Measurements from ENCODE around the gene NPBWR2.

NPBWR2 gene

DNA sequence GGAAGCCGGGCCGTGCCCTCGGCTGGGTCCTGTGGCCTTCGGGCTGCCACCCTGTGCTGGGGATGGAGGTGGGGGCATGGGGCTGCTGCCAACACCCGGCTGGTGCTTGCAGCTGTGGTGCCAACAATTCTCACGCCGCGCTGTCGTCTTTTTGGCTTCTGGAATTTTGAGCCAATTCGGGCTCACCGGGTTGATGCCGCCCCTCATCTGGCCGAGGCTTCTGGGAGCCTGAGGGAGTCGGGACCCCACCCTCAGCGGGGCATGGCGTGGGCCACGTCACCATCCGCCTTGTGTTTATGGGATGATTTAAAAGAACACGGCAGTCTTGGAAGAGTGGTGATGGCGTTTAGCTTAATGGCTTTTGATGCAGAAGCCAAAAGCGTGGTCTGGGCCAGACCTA is 8.7 kb upstream of the NPBWR2 start:
- no peak overlapping the region for H3K27ac ChIP-seq (ENCODE audit: low read length)

DNA sequence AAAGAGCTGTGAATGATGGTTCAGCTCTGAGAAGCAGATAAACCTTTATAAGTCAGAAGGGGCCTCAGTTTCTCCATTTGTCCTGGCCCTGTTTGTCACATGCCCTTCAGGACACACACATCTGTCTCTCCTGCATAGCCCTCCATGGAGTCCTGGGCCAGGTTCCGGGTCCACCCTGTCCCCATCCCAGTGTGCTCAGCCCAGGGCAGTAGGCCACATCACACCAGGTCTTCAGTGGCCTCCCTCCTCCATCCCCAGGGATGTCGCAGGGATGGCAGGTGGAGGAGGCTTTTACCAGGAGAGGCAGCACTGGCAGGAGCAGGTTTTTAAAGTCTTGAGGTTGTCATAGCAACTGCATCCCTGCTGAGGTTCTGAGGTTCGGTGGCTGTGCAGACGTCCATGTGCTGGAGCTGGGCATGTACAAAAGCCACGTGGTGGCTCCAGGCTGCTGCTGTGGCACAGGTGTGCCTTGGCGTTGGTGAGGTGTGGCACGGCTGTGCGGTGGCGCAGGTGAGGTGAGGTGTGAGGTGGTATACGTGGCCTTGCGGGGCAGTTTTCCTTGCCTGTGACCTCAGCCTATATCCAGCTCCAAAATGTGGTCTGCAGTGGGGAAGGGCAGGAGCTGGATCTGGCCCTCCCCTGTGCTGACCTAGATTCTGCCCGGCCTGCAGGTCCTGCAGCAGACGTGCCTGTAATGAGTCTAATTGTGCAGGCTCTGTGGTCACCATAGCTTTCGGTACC is 8.0 kb upstream of the NPBWR2 start:
- Histone ChIP-seq H3K27me3 (ENCODE audit: control insufficient read depth in 1 of 2, insufficient read depth in 2 of 2, low read length in 2 of 2) (peaks cover 0 to 3% of the 10 kb centered on the region in 2 donors), H3K4me3 (ENCODE audit: low read length in 2 of 2) (no peak overlapping the region), H3K9ac (ENCODE audit: low read length in 2 of 2) (no peak overlapping the region), H3K4me1 (ENCODE audit: control insufficient read depth, insufficient read depth, low read length) (peaks cover 3% of the 10 kb centered on the region), H3K27ac (ENCODE audit: low read length) (no peak overlapping the region), H3K9me3 (ENCODE audit: control insufficient read depth in 2 of 2, low read length in 2 of 2) (no peaks in the 10 kb centered on the region), H3K36me3 (ENCODE audit: control insufficient read depth in 2 of 2, insufficient read depth in 2 of 2, low read length in 2 of 2) (no peaks in the 10 kb centered on the region)

More for the DNA sequence above, 8.7 kb upstream of the NPBWR2 start:
- Histone ChIP-seq H3K27me3 (ENCODE audit: control insufficient read depth in 1 of 2, insufficient read depth in 2 of 2, low read length in 2 of 2) (peaks cover 3 to 6% of the 10 kb centered on the region in 2 donors), H3K36me3 (ENCODE audit: control insufficient read depth in 2 of 2, insufficient read depth in 2 of 2, low read length in 2 of 2) (no peaks in the 10 kb centered on the region), H3K9me3 (ENCODE audit: control insufficient read depth in 2 of 2, low read length in 2 of 2) (no peaks in the 10 kb centered on the region), H3K9ac (ENCODE audit: low read length in 2 of 2) (no peak overlapping the region), H3K4me1 (ENCODE audit: control insufficient read depth, insufficient read depth, low read length) (peaks cover 6% of the 10 kb centered on the region), H3K4me3 (ENCODE audit: low read length in 2 of 2) (no peak overlapping the region)

GRCh38 chr20:64114356-64114971 is 7.1 kb upstream of the NPBWR2 start:
- H3K4me1 ChIP-seq (ENCODE audit: control insufficient read depth, insufficient read depth, low read length): no peaks in the 10 kb centered on the region
- H3K4me3 ChIP-seq (ENCODE audit: low read length in 2 of 2): no peak overlapping the region
- H3K9me3 ChIP-seq (ENCODE audit: control insufficient read depth in 2 of 2, low read length in 2 of 2): no peaks in the 10 kb centered on the region
- H3K9ac ChIP-seq (ENCODE audit: low read length in 2 of 2): no peak overlapping the region
- no peak overlapping the region for H3K27ac ChIP-seq (ENCODE audit: low read length)
- no peaks in the 10 kb centered on the region for H3K36me3 ChIP-seq (ENCODE audit: control insufficient read depth in 2 of 2, insufficient read depth in 2 of 2, low read length in 2 of 2)
- H3K27me3 ChIP-seq (ENCODE audit: control insufficient read depth in 1 of 2, insufficient read depth in 2 of 2, low read length in 2 of 2): no peaks in the 10 kb centered on the region

DNA sequence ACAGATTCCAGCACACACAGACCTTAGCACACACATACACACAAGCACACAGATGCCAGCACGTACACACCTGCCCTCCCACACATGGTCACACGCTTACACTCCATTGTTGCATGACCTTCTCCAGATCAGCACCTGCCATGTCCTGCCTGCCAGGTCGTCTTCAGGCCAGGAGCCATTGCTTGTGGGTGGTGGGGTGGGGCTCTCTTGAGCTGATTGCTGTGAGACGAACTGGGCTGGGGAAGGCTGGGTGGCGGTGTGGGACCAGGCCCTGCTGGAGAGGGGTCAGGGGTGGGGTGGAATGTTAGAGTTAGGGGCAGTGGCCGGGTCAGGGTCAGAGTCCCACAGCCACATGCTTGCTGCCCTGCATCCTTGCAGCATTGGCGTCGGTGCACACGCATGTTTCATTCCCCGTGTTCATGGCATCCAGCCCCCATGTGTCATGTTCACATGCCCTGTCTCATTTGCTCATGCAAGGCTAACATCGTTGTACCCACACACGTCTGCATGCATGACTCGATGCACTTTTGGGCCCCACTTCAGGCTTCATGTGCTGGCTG is 6.5 kb upstream of the NPBWR2 start:
- no peak overlapping the region for H3K4me3 ChIP-seq (ENCODE audit: low read length in 2 of 2)
- no peak overlapping the region for H3K27ac ChIP-seq (ENCODE audit: low read length)

DNA sequence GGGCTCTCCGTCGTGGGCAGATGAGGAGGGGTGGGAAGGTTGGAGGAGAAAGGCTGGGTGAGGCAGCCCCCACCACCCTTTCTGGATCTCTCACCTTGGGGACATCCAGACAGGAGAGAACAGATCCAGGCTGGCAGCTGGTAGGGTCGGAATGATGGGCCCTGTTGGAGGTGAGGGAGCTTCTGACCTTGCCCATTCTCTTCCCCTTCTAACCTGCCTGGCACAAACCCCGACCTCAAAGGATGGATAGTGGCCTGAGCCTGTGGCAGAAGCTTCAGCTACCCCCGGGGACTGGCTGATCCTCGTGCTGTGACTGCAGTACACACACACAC is 6.0 kb upstream of the NPBWR2 start:
- H3K9me3 ChIP-seq (ENCODE audit: control insufficient read depth in 2 of 2, low read length in 2 of 2): no peaks in the 10 kb centered on the region
- no peak overlapping the region for H3K9ac ChIP-seq (ENCODE audit: low read length in 2 of 2)
- no peak overlapping the region for H3K27ac ChIP-seq (ENCODE audit: low read length)
- no peak overlapping the region for H3K4me3 ChIP-seq (ENCODE audit: low read length in 2 of 2)
- H3K4me1 ChIP-seq (ENCODE audit: control insufficient read depth, insufficient read depth, low read length): no peaks in the 10 kb centered on the region
- no peaks in the 10 kb centered on the region for H3K36me3 ChIP-seq (ENCODE audit: control insufficient read depth in 2 of 2, insufficient read depth in 2 of 2, low read length in 2 of 2)
- H3K27me3 ChIP-seq (ENCODE audit: control insufficient read depth in 1 of 2, insufficient read depth in 2 of 2, low read length in 2 of 2): no peaks in the 10 kb centered on the region

More for the DNA sequence above, 6.5 kb upstream of the NPBWR2 start:
- no peaks in the 10 kb centered on the region for H3K36me3 ChIP-seq (ENCODE audit: control insufficient read depth in 2 of 2, insufficient read depth in 2 of 2, low read length in 2 of 2)
- H3K4me1 ChIP-seq (ENCODE audit: control insufficient read depth, insufficient read depth, low read length): no peaks in the 10 kb centered on the region
- H3K9me3 ChIP-seq (ENCODE audit: control insufficient read depth in 2 of 2, low read length in 2 of 2): no peaks in the 10 kb centered on the region
- H3K27me3 ChIP-seq (ENCODE audit: control insufficient read depth in 1 of 2, insufficient read depth in 2 of 2, low read length in 2 of 2): no peaks in the 10 kb centered on the region
- no peak overlapping the region for H3K9ac ChIP-seq (ENCODE audit: low read length in 2 of 2)

DNA sequence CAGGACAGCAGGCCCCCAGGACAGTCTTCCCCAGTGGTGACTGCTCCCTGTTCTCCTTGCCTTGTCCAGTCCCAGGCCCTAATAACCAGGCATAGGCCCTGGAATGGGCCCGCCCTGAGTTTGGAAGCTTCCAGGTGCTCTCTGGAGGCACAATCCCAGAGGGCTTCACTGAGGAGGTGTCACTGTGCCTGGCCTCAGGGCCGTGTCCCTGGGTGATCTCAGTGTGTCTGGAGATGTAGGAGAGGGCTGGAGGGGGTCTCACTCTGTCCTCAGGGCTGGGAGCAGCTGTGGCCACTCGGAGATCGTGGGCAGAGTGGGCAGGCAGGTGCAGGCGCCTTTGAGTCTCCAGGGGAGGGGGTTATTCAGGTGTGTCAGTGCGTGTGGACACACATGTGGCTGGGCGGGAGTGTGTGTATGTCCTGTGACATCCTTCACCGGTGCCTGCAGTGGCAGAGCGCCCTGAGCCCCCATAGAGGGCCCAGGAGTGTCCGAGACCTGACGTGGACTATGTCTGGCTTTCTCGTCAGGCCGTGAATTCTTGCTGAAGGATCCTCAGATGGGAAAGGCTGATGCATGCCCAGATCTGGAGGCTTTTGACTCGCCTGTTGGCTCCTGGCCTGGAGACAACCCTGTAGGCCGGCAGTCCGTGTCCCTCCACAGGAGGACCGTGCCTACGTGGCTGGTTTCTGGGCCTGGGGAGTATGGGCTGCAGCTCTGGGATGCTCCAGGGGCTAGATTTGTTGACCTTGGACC is 5.5 kb upstream of the NPBWR2 start:
- H3K4me1 ChIP-seq (ENCODE audit: control insufficient read depth, insufficient read depth, low read length): no peaks in the 10 kb centered on the region
- H3K9ac ChIP-seq (ENCODE audit: low read length in 2 of 2): no peak overlapping the region
- no peak overlapping the region for H3K4me3 ChIP-seq (ENCODE audit: low read length in 2 of 2)
- no peak overlapping the region for H3K27ac ChIP-seq (ENCODE audit: low read length)
- H3K27me3 ChIP-seq (ENCODE audit: control insufficient read depth in 1 of 2, insufficient read depth in 2 of 2, low read length in 2 of 2): peaks cover 0 to 3% of the 10 kb centered on the region in 2 donors
- H3K36me3 ChIP-seq (ENCODE audit: control insufficient read depth in 2 of 2, insufficient read depth in 2 of 2, low read length in 2 of 2): no peaks in the 10 kb centered on the region
- no peaks in the 10 kb centered on the region for H3K9me3 ChIP-seq (ENCODE audit: control insufficient read depth in 2 of 2, low read length in 2 of 2)

GRCh38 chr20:64111841-64112641 is 4.7 kb upstream of the NPBWR2 start:
- H3K27ac ChIP-seq (ENCODE audit: low read length): no peak overlapping the region
- no peaks in the 10 kb centered on the region for H3K4me1 ChIP-seq (ENCODE audit: control insufficient read depth, insufficient read depth, low read length)
- H3K36me3 ChIP-seq (ENCODE audit: control insufficient read depth in 2 of 2, insufficient read depth in 2 of 2, low read length in 2 of 2): no peaks in the 10 kb centered on the region
- peaks cover 0 to 3% of the 10 kb centered on the region in 2 donors for H3K27me3 ChIP-seq (ENCODE audit: control insufficient read depth in 1 of 2, insufficient read depth in 2 of 2, low read length in 2 of 2)
- no peak overlapping the region for H3K4me3 ChIP-seq (ENCODE audit: low read length in 2 of 2)
- no peak overlapping the region for H3K9ac ChIP-seq (ENCODE audit: low read length in 2 of 2)
- no peaks in the 10 kb centered on the region for H3K9me3 ChIP-seq (ENCODE audit: control insufficient read depth in 2 of 2, low read length in 2 of 2)

GRCh38 chr20:64110411-64111068 is 3.2 kb upstream of the NPBWR2 start:
- no peaks in the 10 kb centered on the region for H3K4me1 ChIP-seq (ENCODE audit: control insufficient read depth, insufficient read depth, low read length)
- no peak overlapping the region for H3K9ac ChIP-seq (ENCODE audit: low read length in 2 of 2)
- H3K9me3 ChIP-seq (ENCODE audit: control insufficient read depth in 2 of 2, low read length in 2 of 2): no peaks in the 10 kb centered on the region
- H3K27me3 ChIP-seq (ENCODE audit: control insufficient read depth in 1 of 2, insufficient read depth in 2 of 2, low read length in 2 of 2): peaks cover 0 to 5% of the 10 kb centered on the region in 2 donors
- no peaks in the 10 kb centered on the region for H3K36me3 ChIP-seq (ENCODE audit: control insufficient read depth in 2 of 2, insufficient read depth in 2 of 2, low read length in 2 of 2)
- H3K27ac ChIP-seq (ENCODE audit: low read length): no peak overlapping the region
- H3K4me3 ChIP-seq (ENCODE audit: low read length in 2 of 2): no peak overlapping the region

DNA sequence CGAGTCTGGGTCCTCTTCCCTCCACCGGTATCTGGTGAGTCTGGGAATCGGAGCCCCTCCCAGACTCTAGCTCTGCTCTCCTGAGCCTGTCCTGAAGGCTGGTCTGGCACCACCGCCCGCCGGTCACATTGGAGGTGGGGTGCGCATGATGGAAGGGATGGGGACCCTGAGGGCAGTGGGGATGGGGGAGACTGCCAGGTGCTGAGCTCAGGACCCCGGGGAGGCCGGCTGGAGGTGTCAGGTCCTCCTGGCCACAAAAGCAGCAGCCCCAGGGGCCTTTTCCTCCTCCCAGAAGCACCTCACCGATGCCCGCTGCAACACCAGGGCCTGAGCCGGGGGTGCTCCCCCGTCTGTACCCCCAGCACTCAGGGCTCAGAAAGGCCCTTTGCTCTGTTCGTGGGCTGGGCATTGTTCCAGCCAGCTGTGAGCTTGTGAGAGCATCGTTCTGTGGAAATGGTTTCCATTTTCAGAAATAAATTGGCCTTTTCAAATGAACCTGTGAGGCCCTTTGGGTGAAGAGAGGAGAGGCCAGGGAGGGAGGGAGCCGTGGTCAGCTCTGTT is 2.5 kb upstream of the NPBWR2 start:
- no peak overlapping the region for H3K9ac ChIP-seq (ENCODE audit: low read length in 2 of 2)
- no peaks in the 10 kb centered on the region for H3K36me3 ChIP-seq (ENCODE audit: control insufficient read depth in 2 of 2, insufficient read depth in 2 of 2, low read length in 2 of 2)
- H3K27ac ChIP-seq (ENCODE audit: low read length): no peak overlapping the region
- no peaks in the 10 kb centered on the region for H3K4me1 ChIP-seq (ENCODE audit: control insufficient read depth, insufficient read depth, low read length)
- no peak overlapping the region for H3K4me3 ChIP-seq (ENCODE audit: low read length in 2 of 2)
- peaks cover 0 to 7% of the 10 kb centered on the region in 2 donors for H3K27me3 ChIP-seq (ENCODE audit: control insufficient read depth in 1 of 2, insufficient read depth in 2 of 2, low read length in 2 of 2)
- no peaks in the 10 kb centered on the region for H3K9me3 ChIP-seq (ENCODE audit: control insufficient read depth in 2 of 2, low read length in 2 of 2)
